ENCODE measurements around the gene OR8B12.

Gene OR8B12

GRCh38 chr11:124543554-124543953 is at the start of gene OR8B12:
Gene OR8B12 (minus strand): TSS chr11:124543654. CDS start chr11:124543654, 0 bp downstream.
- DNase-seq (ENCODE audit: low read depth in 2 of 2): no peak

GRCh38 chr11:124592627-124593026 is 49.2 kb upstream of the OR8B12 start:
- no peak for DNase-seq (ENCODE audit: low read depth in 2 of 2)

GRCh38 chr11:124591430-124591829 is 48.0 kb upstream of the OR8B12 start:
- DNase-seq (ENCODE audit: low read depth in 2 of 2): no peak

- no peak for DNase-seq (ENCODE audit: low read depth in 2 of 2)
Measured at GRCh38 chr11:124586238-124586860, 42.9 kb upstream of the OR8B12 start.

GRCh38 chr11:124584681-124585372 is 41.4 kb upstream of the OR8B12 start:
- DNase-seq (ENCODE audit: low read depth in 2 of 2): no peak

GRCh38 chr11:124583781-124584180 is 40.3 kb upstream of the OR8B12 start:
- no peak for DNase-seq (ENCODE audit: low read depth in 2 of 2)

- no peak for DNase-seq (ENCODE audit: low read depth in 2 of 2)
Measured at GRCh38 chr11:124582565-124582964, 39.1 kb upstream of the OR8B12 start.

GRCh38 chr11:124581817-124582216 is 38.4 kb upstream of the OR8B12 start:
- DNase-seq (ENCODE audit: low read depth in 2 of 2): no peak

GRCh38 chr11:124578761-124579160 is 35.3 kb upstream of the OR8B12 start:
- DNase-seq (ENCODE audit: low read depth in 2 of 2): no peak

- no peak for DNase-seq (ENCODE audit: low read depth in 2 of 2)
Measured at GRCh38 chr11:124577716-124578427, 34.4 kb upstream of the OR8B12 start.

- no peak for DNase-seq (ENCODE audit: low read depth in 2 of 2)
Measured at GRCh38 chr11:124570160-124570559, 26.7 kb upstream of the OR8B12 start.

- DNase-seq (ENCODE audit: low read depth in 2 of 2): no peak
Measured at GRCh38 chr11:124569697-124570096, 26.2 kb upstream of the OR8B12 start, which contains the start of gene OR8A1. Gene OR8A1 (plus strand): TSS chr11:124569997. CDS start chr11:124570120, 123 bp downstream.

- DNase-seq (ENCODE audit: low read depth in 2 of 2): no peak
Measured at GRCh38 chr11:124556828-124557227, 13.4 kb upstream of the OR8B12 start.

GRCh38 chr11:124551987-124552386 is 8.5 kb upstream of the OR8B12 start:
- no peak for DNase-seq (ENCODE audit: low read depth in 2 of 2)

GRCh38 chr11:124551189-124551588 is 7.7 kb upstream of the OR8B12 start:
- no peak for DNase-seq (ENCODE audit: low read depth in 2 of 2)

GRCh38 chr11:124543145-124543544 is 309 bp downstream of the OR8B12 start:
- DNase-seq (ENCODE audit: low read depth in 2 of 2): no peak

GRCh38 chr11:124541204-124541603 is 2.2 kb downstream of the OR8B12 start:
- DNase-seq (ENCODE audit: low read depth in 2 of 2): no peak

- DNase-seq (ENCODE audit: low read depth in 2 of 2): no peak
Measured at GRCh38 chr11:124538019-124538418, 5.4 kb downstream of the OR8B12 start.

GRCh38 chr11:124536520-124536919 is 6.9 kb downstream of the OR8B12 start:
- no peak for DNase-seq (ENCODE audit: low read depth in 2 of 2)

GRCh38 chr11:124535552-124536232 is 7.8 kb downstream of the OR8B12 start:
- no peak for DNase-seq (ENCODE audit: low read depth in 2 of 2)

GRCh38 chr11:124534051-124534450 is 9.4 kb downstream of the OR8B12 start:
- DNase-seq (ENCODE audit: low read depth in 2 of 2): no peak

GRCh38 chr11:124533626-124534025 is 9.8 kb downstream of the OR8B12 start:
- no peak for DNase-seq (ENCODE audit: low read depth in 2 of 2)

All from stimulated activated CD8-positive, alpha-beta memory T cell treated with anti-CD3 and anti-CD28 coated beads, Interleukin-15, amount 100 ng/mL, for 4 hours (primary cell).